B cell (primary cell): ENCODE results near the gene RERE. TPM values are rescaled to one million over a fixed set of nuclear protein-coding genes. Genes with fewer than 3 reads are reported as not detected.

Source experiments
- ATAC-seq: fragments of 200-7000 bp; cut with Tn5 transposase; one replicate; pipeline ENCODE4 v1.10.0; 2021; ENCODE audit warnings: low read depth, mild to moderate bottlenecking, moderate number of reproducible peaks, moderate library complexity
- CTCF ChIA-PET: fragments of 350-600 bp; sonication (Branson Sonifier 250); formaldehyde crosslinking; loops from one replicate; lab custom pipeline; 2021; ENCODE audit warnings: antibody characterized with exemption, inconsistent platforms; lab: Charles Lee
- POLR2A ChIA-PET: fragments of 350-600 bp; sonication (Branson Sonifier 250); formaldehyde crosslinking; loops from one replicate; lab custom pipeline; 2021; ENCODE audit warnings: antibody characterized with exemption; lab: Charles Lee
- DNase-seq: peaks from one replicate; pipeline ENCODE4 v3.0.0; 2013
- H2AFZ ChIP-seq: 2 replicates; pipeline ENCODE4 v1.6.1; 2012; ENCODE audit warnings: mild to moderate bottlenecking, low read depth, low read length; ENCODE audit not compliant: insufficient read depth, poor library complexity, severe bottlenecking
- H3K27ac ChIP-seq, 2 donors: 1 replicate in 1 of 2; 2 replicates in 1 of 2; pipeline ENCODE4 v1.5.1; 2012 to 2013; ENCODE audit warnings: low read length in 2 of 2, mild to moderate bottlenecking in 2 of 2, moderate library complexity in 1 of 2
- H3K27me3 ChIP-seq, 4 experiments: fragments of 200-600 bp in 1 of 4; sonication (generic) in 1 of 4; replicated peaks in 1 of 4; 1 replicate in 2 of 4; 2 replicates in 2 of 4; pipeline versions ENCODE4 v1.6.1 to v1.7.0; 2013 to 2016; ENCODE audit warnings: low read length in 3 of 4, mild to moderate bottlenecking in 2 of 4, mixed read lengths in 1 of 4, moderate library complexity in 1 of 4; ENCODE audit not compliant: insufficient read depth in 4 of 4, control insufficient read depth in 3 of 4; ENCODE audit errors: control extremely low read depth in 1 of 4
- H3K36me3 ChIP-seq, 2 experiments: replicated peaks in 1 of 2; 1 replicate in 1 of 2; 2 replicates in 1 of 2; pipeline versions ENCODE4 v1.6.1 to v1.7.1; 2013; ENCODE audit warnings: low read length in 1 of 2; ENCODE audit not compliant: insufficient read depth in 2 of 2, control insufficient read depth in 1 of 2; ENCODE audit errors: control extremely low read depth in 1 of 2, extremely low read depth in 1 of 2
- H3K4me1 ChIP-seq, 2 donors: fragments of 200-600 bp in 1 of 2; sonication (generic) in 1 of 2; 1 replicate in 1 of 2; 2 replicates in 1 of 2; pipeline versions ENCODE4 v1.5.1 to v1.6.1; 2013 to 2017; ENCODE audit warnings: low read length in 2 of 2; ENCODE audit not compliant: control insufficient read depth in 2 of 2, insufficient read depth in 2 of 2
- H3K4me2 ChIP-seq: replicated peaks from 2 replicates; pipeline ENCODE3; 2012; ENCODE audit warnings: mild to moderate bottlenecking, low read depth, low read length; ENCODE audit not compliant: poor library complexity, severe bottlenecking
- H3K4me3 ChIP-seq, 5 experiments: fragments of 200-600 bp in 1 of 5; sonication (generic) in 1 of 5; 1 replicate in 3 of 5; 2 replicates in 2 of 5; pipeline versions ENCODE4 v1.5.1 to v1.7.0; 2011 to 2016; ENCODE audit warnings: low read length in 4 of 5, mild to moderate bottlenecking in 4 of 5, low read depth in 2 of 5, control low read depth in 1 of 5, moderate library complexity in 1 of 5; ENCODE audit not compliant: insufficient read depth in 1 of 5; ENCODE audit errors: control extremely low read depth in 1 of 5, extremely low read depth in 1 of 5
- H3K79me2 ChIP-seq: fragments of 200-600 bp; sonication (generic); one replicate; pipeline ENCODE4 v1.6.0; 2016; ENCODE audit warnings: low read length; ENCODE audit not compliant: control insufficient read depth, insufficient read depth
- H3K9ac ChIP-seq: fragments of 200-600 bp; sonication (generic); 2 replicates; pipeline ENCODE4 v1.6.1; 2017; ENCODE audit warnings: mild to moderate bottlenecking, low read length, moderate library complexity
- H3K9me3 ChIP-seq, 3 donors: one replicate each; pipeline versions ENCODE4 v1.6.1 to v1.7.1; 2013; ENCODE audit warnings: low read length in 2 of 3; ENCODE audit not compliant: control insufficient read depth in 2 of 3, insufficient read depth in 1 of 3; ENCODE audit errors: control extremely low read depth in 1 of 3
- H4K20me1 ChIP-seq: 2 replicates; pipeline ENCODE4 v1.6.0; 2012; ENCODE audit warnings: mild to moderate bottlenecking, low read length; ENCODE audit not compliant: insufficient read depth, control insufficient read depth, poor library complexity, severe bottlenecking
- H3K27ac Mint-ChIP-seq: one replicate; pipeline ENCODE4 v1.8.0; 2021; ENCODE audit warnings: mixed read lengths
- H3K27me3 Mint-ChIP-seq: one replicate; pipeline ENCODE4 v1.8.0; 2021; ENCODE audit warnings: mixed read lengths
- H3K4me1 Mint-ChIP-seq: one replicate; pipeline ENCODE4 v1.8.0; 2021; ENCODE audit warnings: mixed read lengths
- H3K4me3 Mint-ChIP-seq: one replicate; pipeline ENCODE4 v1.8.0; 2021; ENCODE audit warnings: mixed read lengths
- H3K9me3 Mint-ChIP-seq: one replicate; pipeline ENCODE4 v1.8.0; 2022; ENCODE audit warnings: mixed read lengths; ENCODE audit not compliant: insufficient read depth
- EZH2 ChIP-seq: IDR thresholded peaks from 2 replicates; pipeline ENCODE4 v1.6.1; 2012; ENCODE audit warnings: borderline replicate concordance, low read depth, mild to moderate bottlenecking, moderate library complexity, low read length; ENCODE audit not compliant: insufficient read depth, poor library complexity, severe bottlenecking
- WGBS: methylation state at CpG from one replicate; pipeline ENCODE4 v1.1.5; 2013; ENCODE audit warnings: missing lambda C conversion rate; ENCODE audit not compliant: insufficient coverage; 5-methylcytosine and 5-hydroxymethylcytosine counted together
- intact Hi-C: fragments of 100-400 bp; cut with micrococcal nuclease; formaldehyde crosslinking; loops from one replicate; pipeline ENCODE4 v1.10.0; 2022
- polyA plus RNA-seq: library from polyadenylated mRNA; depleted of rRNA; stranded (reverse); fragments of >200 nt; gene quantifications from 2 replicates; pipeline ENCODE4 v1.2.3, GENCODE V29; 2012
- total RNA-seq, 2 donors: library from RNA; stranded (reverse); fragments of 120-200 nt in 1 of 2; gene quantifications; 1 replicate in 1 of 2; 2 replicates in 1 of 2; pipeline versions ENCODE4 v1.2.3 to v1.2.4, GENCODE V29; 2013 to 2022
- TF ChIP-seq, protein P1 (sequence below): fragments of 200-600 bp; IDR thresholded peaks from one replicate; pipeline ENCODE4 v1.8.0; 2022; ENCODE audit warnings: antibody characterized with exemption, mild to moderate bottlenecking

RERE gene
- total and polyA plus RNA-seq, 2 donors (not counting 1 experiment from before 2014, with no cell fraction given), result 27.3 to 132 TPM

DNA sequence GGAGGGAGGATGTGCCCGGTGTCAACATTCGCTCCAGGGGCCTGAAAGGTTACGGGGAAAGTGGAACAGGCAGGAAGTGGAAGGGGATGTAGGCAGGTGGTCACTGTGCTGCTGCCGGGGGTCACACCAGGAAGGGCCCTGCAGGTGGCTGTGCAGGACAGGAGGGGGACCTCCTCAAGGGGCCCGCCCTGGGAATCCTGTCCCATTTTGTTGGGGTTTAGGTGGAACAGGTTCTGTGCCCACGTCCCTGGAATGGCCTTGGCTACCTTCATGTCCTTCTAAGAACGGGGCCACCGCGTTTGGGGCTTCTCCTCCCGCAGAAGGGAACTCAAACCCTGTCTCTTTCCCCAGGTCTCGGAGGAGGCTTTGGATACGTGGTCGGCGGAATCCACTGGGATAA, 487.6 kb downstream of the RERE start:
- POLR2A ChIA-PET, result no interaction called here
- no peaks in the 10 kb centered on the region for H4K20me1 ChIP-seq
- H3K4me3 ChIP-seq, result no peak overlapping the region
- H3K27ac ChIP-seq, result no peak overlapping the region
- H2AFZ ChIP-seq, result no peak overlapping the region
- H3K9ac ChIP-seq, result no peak overlapping the region
- 75% methylated on average over 14 of the region's 14 CpGs for WGBS
- no peaks in the 10 kb centered on the region for H3K79me2 ChIP-seq
- ATAC-seq, result no peak
- Mint-ChIP-seq H3K9me3 (no peaks in the 10 kb centered on the region), H3K4me1 (no peaks in the 10 kb centered on the region), H3K27me3 (no peaks in the 10 kb centered on the region), H3K4me3 (no peak overlapping the region), H3K27ac (no peak overlapping the region)
- no peaks in the 10 kb centered on the region for H3K36me3 ChIP-seq
- TF ChIP-seq EZH2, result no peak
- TF ChIP-seq, protein P1, sequence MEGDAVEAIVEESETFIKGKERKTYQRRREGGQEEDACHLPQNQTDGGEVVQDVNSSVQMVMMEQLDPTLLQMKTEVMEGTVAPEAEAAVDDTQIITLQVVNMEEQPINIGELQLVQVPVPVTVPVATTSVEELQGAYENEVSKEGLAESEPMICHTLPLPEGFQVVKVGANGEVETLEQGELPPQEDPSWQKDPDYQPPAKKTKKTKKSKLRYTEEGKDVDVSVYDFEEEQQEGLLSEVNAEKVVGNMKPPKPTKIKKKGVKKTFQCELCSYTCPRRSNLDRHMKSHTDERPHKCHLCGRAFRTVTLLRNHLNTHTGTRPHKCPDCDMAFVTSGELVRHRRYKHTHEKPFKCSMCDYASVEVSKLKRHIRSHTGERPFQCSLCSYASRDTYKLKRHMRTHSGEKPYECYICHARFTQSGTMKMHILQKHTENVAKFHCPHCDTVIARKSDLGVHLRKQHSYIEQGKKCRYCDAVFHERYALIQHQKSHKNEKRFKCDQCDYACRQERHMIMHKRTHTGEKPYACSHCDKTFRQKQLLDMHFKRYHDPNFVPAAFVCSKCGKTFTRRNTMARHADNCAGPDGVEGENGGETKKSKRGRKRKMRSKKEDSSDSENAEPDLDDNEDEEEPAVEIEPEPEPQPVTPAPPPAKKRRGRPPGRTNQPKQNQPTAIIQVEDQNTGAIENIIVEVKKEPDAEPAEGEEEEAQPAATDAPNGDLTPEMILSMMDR, result no peak
- no peak for DNase-seq
- H3K9me3 ChIP-seq, result peaks cover 0 to 2% (median 0%) of the 10 kb centered on the region in 3 donors
- no peaks in the 10 kb centered on the region for H3K4me1 ChIP-seq
- no peaks in the 10 kb centered on the region for H3K27me3 ChIP-seq
- CTCF ChIA-PET, result no interaction called here
- intact Hi-C loops, result no loop called here
- no peak overlapping the region for H3K4me2 ChIP-seq

DNA sequence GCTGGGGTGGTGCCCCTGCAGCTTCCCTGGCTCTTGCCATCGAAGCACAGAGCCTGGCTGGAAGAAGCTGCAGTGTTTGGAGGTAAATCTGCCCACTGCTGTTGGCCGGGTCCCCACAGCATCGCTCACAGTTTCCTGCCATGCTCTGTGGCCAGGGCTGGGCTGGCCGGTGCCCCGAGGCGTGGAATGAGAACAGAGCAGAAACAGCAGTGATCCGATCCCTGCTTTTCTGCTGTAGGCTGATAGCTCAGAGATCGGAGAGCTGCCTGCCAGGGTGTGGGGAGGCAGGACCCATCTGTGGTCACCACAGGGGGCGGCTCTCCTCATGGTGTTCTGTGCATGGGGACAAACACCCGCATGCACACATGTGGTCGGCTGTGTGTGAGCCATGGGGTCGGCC, 488.0 kb downstream of the RERE start:
- Histone ChIP-seq H3K36me3 (no peaks in the 10 kb centered on the region), H2AFZ (no peak overlapping the region), H4K20me1 (no peaks in the 10 kb centered on the region), H3K9me3 (peaks cover 0 to 2% (median 0%) of the 10 kb centered on the region in 3 donors), H3K4me1 (no peaks in the 10 kb centered on the region), H3K27me3 (no peaks in the 10 kb centered on the region), H3K4me3 (no peak overlapping the region), H3K79me2 (no peaks in the 10 kb centered on the region), H3K4me2 (no peak overlapping the region), H3K9ac (no peak overlapping the region), H3K27ac (no peak overlapping the region)
- ATAC-seq, result no peak
- DNase-seq, result no peak
- intact Hi-C loops, result no loop called here
- no peak overlapping the region for H3K4me3 Mint-ChIP-seq
- POLR2A ChIA-PET, result no interaction called here
- H3K27me3 Mint-ChIP-seq, result no peaks in the 10 kb centered on the region
- H3K9me3 Mint-ChIP-seq, result no peaks in the 10 kb centered on the region
- no peak overlapping the region for H3K27ac Mint-ChIP-seq
- 76% methylated on average over 12 of the region's 12 CpGs for WGBS
- no peaks in the 10 kb centered on the region for H3K4me1 Mint-ChIP-seq
- TF ChIP-seq EZH2, result no peak
- TF ChIP-seq, protein P1, result no peak
- CTCF ChIA-PET, result no interaction called here
